GM19455 (cell line): ENCODE measurements around the gene ALPP.
"Not testable (repeated sequence)": the region's sequence is repeated elsewhere in the genome, so short reads cannot be mapped to it uniquely, and the experiment has no call there.

Experiments used
- ATAC-seq: cut with Tn5 transposase; IDR thresholded peaks from one replicate; pipeline ENCODE4 v1.9.1; 2021; ENCODE audit not compliant: unreplicated experiment

ALPP gene

GRCh38 chr2:232419245-232420072, 40.9 kb downstream of the ALPP start:
- no peak for ATAC-seq

GRCh38 chr2:232420073-232420454, 41.5 kb downstream of the ALPP start:
- no peak for ATAC-seq

- no peak for ATAC-seq
These were observed 42.1 kb downstream of the ALPP start for GRCh38 chr2:232420463-232421188.

GRCh38 chr2:232421189-232421785, 42.7 kb downstream of the ALPP start:
- ATAC-seq: no peak

GRCh38 chr2:232422051-232422450, 43.5 kb downstream of the ALPP start:
- no peak for ATAC-seq

- ATAC-seq: not testable (repeated sequence)
These were observed 44.4 kb downstream of the ALPP start for GRCh38 chr2:232422996-232423395.

- not testable (repeated sequence) for ATAC-seq
These were observed 44.9 kb downstream of the ALPP start for GRCh38 chr2:232423407-232423806.

GRCh38 chr2:232431705-232432590, 53.4 kb downstream of the ALPP start:
- ATAC-seq: no peak
